Fibroblast of lung (primary cell): ENCODE measurements around the gene HIRIP3. TPM values are rescaled to one million over a fixed set of nuclear protein-coding genes. Genes with fewer than 3 reads are reported as not detected.
"Not testable (repeated sequence)": the region's sequence is repeated elsewhere in the genome, so short reads cannot be mapped to it uniquely, and the experiment has no call there.

ENCODE experiments used
- DNase-seq, 2 donors: peaks; one replicate each; pipeline versions ENCODE4 v3.0.0 to v3.0.0-alpha.2; 2010; ENCODE audit warnings: low read depth in 2 of 2
- H2AFZ ChIP-seq: 2 replicates; pipeline ENCODE4 v1.5.1; 2012; ENCODE audit warnings: low read length, control low read depth, inconsistent platforms
- H3K27ac ChIP-seq: 2 replicates; pipeline ENCODE4 v1.5.1; 2011; ENCODE audit warnings: low read length, control low read depth; ENCODE audit not compliant: insufficient read depth
- H3K27me3 ChIP-seq: 2 replicates; pipeline ENCODE4 v1.5.1; 2011; ENCODE audit warnings: mild to moderate bottlenecking, low read length; ENCODE audit not compliant: control insufficient read depth, insufficient read depth
- H3K36me3 ChIP-seq: 2 replicates; pipeline ENCODE4 v1.5.1; 2011; ENCODE audit warnings: low read length; ENCODE audit not compliant: control insufficient read depth, insufficient read depth
- H3K4me1 ChIP-seq: 2 replicates; pipeline ENCODE4 v1.5.1; 2011; ENCODE audit warnings: low read length; ENCODE audit not compliant: control insufficient read depth, insufficient read depth; ENCODE audit errors: extremely low read depth
- H3K4me2 ChIP-seq: 2 replicates; pipeline ENCODE4 v1.5.1; 2011; ENCODE audit warnings: low read length, control low read depth; ENCODE audit not compliant: insufficient read depth; ENCODE audit errors: extremely low read depth
- H3K4me3 ChIP-seq, 4 experiments: fragments of 200-600 bp in 1 of 4; sonication (generic) in 1 of 4; replicated peaks in 1 of 4; 2 replicates each; pipeline ENCODE4 v1.5.1; 2011 to 2016; ENCODE audit warnings: low read length in 4 of 4, low read depth in 3 of 4, mild to moderate bottlenecking in 3 of 4, control low read depth in 2 of 4, inconsistent platforms in 1 of 4, mixed read lengths in 1 of 4; ENCODE audit not compliant: insufficient read depth in 1 of 4; ENCODE audit errors: control extremely low read depth in 1 of 4
- H3K79me2 ChIP-seq: 2 replicates; pipeline ENCODE4 v1.5.1; 2012; ENCODE audit warnings: mild to moderate bottlenecking, low read length, inconsistent platforms; ENCODE audit not compliant: control insufficient read depth, insufficient read depth
- H3K9ac ChIP-seq: 2 replicates; pipeline ENCODE4 v1.5.1; 2011; ENCODE audit warnings: mild to moderate bottlenecking, low read length, control low read depth; ENCODE audit not compliant: insufficient read depth
- H3K9me3 ChIP-seq: 2 replicates; pipeline ENCODE4 v1.5.1; 2012; ENCODE audit warnings: low read depth, low read length; ENCODE audit not compliant: control insufficient read depth, insufficient read depth
- H4K20me1 ChIP-seq: 2 replicates; pipeline ENCODE4 v1.5.1; 2011; ENCODE audit warnings: low read length; ENCODE audit not compliant: control insufficient read depth, insufficient read depth; ENCODE audit errors: extremely low read depth
- CTCF ChIP-seq, 2 donors: IDR thresholded peaks in 1 of 2; conservative IDR thresholded peaks in 1 of 2; 1 replicate in 1 of 2; 2 replicates in 1 of 2; pipeline ENCODE4 v1.5.1; 2011 to 2012; ENCODE audit warnings: low read length in 2 of 2, control low read depth in 1 of 2, inconsistent platforms in 1 of 2, low read depth in 1 of 2, mild to moderate bottlenecking in 1 of 2
- EZH2 ChIP-seq: IDR thresholded peaks from 2 replicates; pipeline ENCODE4 v1.5.1; 2012; ENCODE audit warnings: low read length, control low read depth, mild to moderate bottlenecking; ENCODE audit errors: missing control alignments
- polyA plus RNA-seq, 2 donors: library from polyadenylated mRNA; depleted of rRNA in 1 of 2; stranded (reverse) in 1 of 2; unstranded in 1 of 2; fragments of >200 nt; gene quantifications; 2 replicates each; pipeline ENCODE4 v1.2.1, GENCODE V29; 2011 to 2012; ENCODE audit warnings: missing spikeins in 1 of 2
- total RNA-seq: library from RNA; depleted of rRNA; stranded (reverse); fragments of >200 nt; gene quantifications from 2 replicates; pipeline ENCODE4 v1.2.1, GENCODE V29; 2014

HIRIP3 gene
- total and polyA plus RNA-seq, 2 donors (not counting 1 experiment from before 2014, with no cell fraction given): 3.0 to 7.9 TPM

- no peak for DNase-seq
- TF ChIP-seq CTCF (conservative IDR thresholded peaks at IDR 0.05 in 1 of 2, IDR thresholded peaks at IDR 0.05 in 1 of 2; ENCODE audit: low read depth in 1 of 2, low read length in 2 of 2) (no peak), EZH2 (no peak)
Observed at GRCh38 chr16:30023586-30023985, 28.2 kb upstream of the HIRIP3 start.

DNA sequence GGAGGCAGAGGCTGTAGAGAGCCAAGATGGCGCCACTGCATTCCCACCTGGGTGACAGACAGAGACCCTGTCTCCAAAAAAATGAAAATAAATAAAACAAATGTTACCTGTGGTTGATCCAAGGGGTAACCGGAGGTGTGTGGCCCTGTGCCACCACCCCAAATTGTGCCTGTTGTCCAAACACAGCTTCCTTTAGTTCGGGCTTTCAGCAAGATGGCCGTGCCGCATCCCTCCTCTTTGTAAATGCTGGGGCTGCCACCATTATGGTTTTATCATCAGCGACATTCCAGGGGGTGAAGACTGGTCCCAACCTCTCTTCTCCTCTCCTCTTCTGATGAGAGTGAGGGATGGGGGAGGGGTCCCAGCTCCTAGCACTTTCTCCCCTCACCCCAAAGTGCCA is 27.5 kb upstream of the HIRIP3 start, which contains the start of gene C16orf92:
TSS of gene C16orf92 (plus strand) at position 312 of the 400 bp plus-strand sequence. CDS start 143 bp downstream, outside the sequence.
- Histone ChIP-seq H2AFZ (no peak within 1 kb of the TSS), H3K79me2 (no peaks in the 10 kb centered on the region), H3K9ac (no peak within 1 kb of the TSS), H3K27ac (no peak within 1 kb of the TSS), H4K20me1 (no peaks in the 10 kb centered on the region), H3K4me3 (no peak within 1 kb of the TSS), H3K4me2 (no peak within 1 kb of the TSS), H3K9me3 (no peaks in the 10 kb centered on the region), H3K4me1 (no peaks in the 10 kb centered on the region), H3K36me3 (no peaks in the 10 kb centered on the region), H3K27me3 (peaks cover 10% of the 10 kb centered on the region)
- TF ChIP-seq EZH2 (no peak), CTCF (conservative IDR thresholded peaks at IDR 0.05 in 1 of 2, IDR thresholded peaks at IDR 0.05 in 1 of 2; ENCODE audit: low read depth in 1 of 2, low read length in 2 of 2) (no peak)
- no peak for DNase-seq

More at GRCh38 chr16:30023586-30023985, 28.2 kb upstream of the HIRIP3 start:
- Histone ChIP-seq H4K20me1 (no peaks in the 10 kb centered on the region), H3K9me3 (no peaks in the 10 kb centered on the region), H3K4me2 (no peak overlapping the region), H3K9ac (no peak overlapping the region), H3K79me2 (no peaks in the 10 kb centered on the region), H2AFZ (no peak overlapping the region), H3K4me1 (no peaks in the 10 kb centered on the region), H3K36me3 (no peaks in the 10 kb centered on the region), H3K4me3 (no peak overlapping the region), H3K27ac (no peak overlapping the region), H3K27me3 (peaks cover 17% of the 10 kb centered on the region)

DNA sequence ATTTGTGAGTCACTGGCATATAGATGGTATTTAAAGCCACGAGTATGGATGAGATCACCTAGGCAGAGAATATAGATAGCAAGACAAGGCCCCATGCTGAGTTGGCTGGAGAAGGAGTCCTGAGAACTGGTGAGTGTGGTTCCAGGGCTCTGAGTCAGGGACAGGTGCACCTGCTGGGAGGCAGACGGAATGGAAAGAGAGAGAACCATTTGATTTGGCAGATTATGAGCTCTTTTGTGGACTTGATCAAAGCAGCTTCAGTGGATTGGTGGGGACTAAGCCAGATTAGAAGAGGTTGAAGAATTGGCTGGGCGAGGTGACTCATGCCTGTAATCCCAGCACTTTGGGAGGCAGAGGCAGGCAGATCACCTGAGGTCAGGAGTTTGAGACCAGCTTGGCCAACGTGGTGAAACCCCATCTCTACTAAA is 23.3 kb upstream of the HIRIP3 start:
- TF ChIP-seq EZH2 (no peak), CTCF (conservative IDR thresholded peaks at IDR 0.05 in 1 of 2, IDR thresholded peaks at IDR 0.05 in 1 of 2; ENCODE audit: low read depth in 1 of 2, low read length in 2 of 2) (no peak)
- Histone ChIP-seq H3K27me3 (no peaks in the 10 kb centered on the region), H3K9ac (no peak overlapping the region), H3K9me3 (no peaks in the 10 kb centered on the region), H3K4me1 (no peaks in the 10 kb centered on the region), H3K79me2 (no peaks in the 10 kb centered on the region), H2AFZ (no peak overlapping the region), H3K27ac (no peak overlapping the region), H3K36me3 (no peaks in the 10 kb centered on the region), H4K20me1 (no peaks in the 10 kb centered on the region), H3K4me2 (no peak overlapping the region), H3K4me3 (no peak overlapping the region)
- peak in 1 of 2 donors; percentile 22 for DNase-seq

- not testable (repeated sequence) for H3K4me2 ChIP-seq, H3K9me3 ChIP-seq, H3K27me3 ChIP-seq, H4K20me1 ChIP-seq, H3K36me3 ChIP-seq, H3K27ac ChIP-seq, H3K4me3 ChIP-seq, H3K9ac ChIP-seq, H3K4me1 ChIP-seq, H2AFZ ChIP-seq, H3K79me2 ChIP-seq, DNase-seq
Observed at GRCh38 chr16:30017937-30018336, 22.5 kb upstream of the HIRIP3 start.
